Adipocyte (in vitro differentiated cells): ENCODE results near the gene TMC7.

Source experiments
- DNase-seq: peaks from one replicate; pipeline ENCODE4 v3.0.0-alpha.2; 2015; ENCODE audit warnings: low read depth
- H3K27me3 ChIP-seq: replicated peaks from 2 replicates; pipeline ENCODE4 v1.7.0; 2013; ENCODE audit warnings: mild to moderate bottlenecking, low read length, moderate library complexity; ENCODE audit not compliant: control insufficient read depth, insufficient read depth
- H3K36me3 ChIP-seq: 2 replicates; pipeline ENCODE4 v1.7.0; 2013; ENCODE audit warnings: low read length, mild to moderate bottlenecking, moderate library complexity; ENCODE audit not compliant: control insufficient read depth, insufficient read depth, severe bottlenecking
- H3K4me1 ChIP-seq: 2 replicates; pipeline ENCODE4 v1.7.0; 2013; ENCODE audit warnings: mild to moderate bottlenecking, low read length, moderate library complexity; ENCODE audit not compliant: control insufficient read depth, insufficient read depth
- H3K4me3 ChIP-seq: 2 replicates; pipeline ENCODE4 v1.7.0; 2013; ENCODE audit warnings: mild to moderate bottlenecking, low read length, moderate library complexity
- H3K9ac ChIP-seq: 2 replicates; pipeline ENCODE4 v1.7.0; 2013; ENCODE audit warnings: mild to moderate bottlenecking, low read length, moderate library complexity
- H3K9me3 ChIP-seq: 2 replicates; pipeline ENCODE4 v1.7.0; 2013; ENCODE audit warnings: mild to moderate bottlenecking, low read length, moderate library complexity; ENCODE audit not compliant: control insufficient read depth

TMC7 gene

DNA sequence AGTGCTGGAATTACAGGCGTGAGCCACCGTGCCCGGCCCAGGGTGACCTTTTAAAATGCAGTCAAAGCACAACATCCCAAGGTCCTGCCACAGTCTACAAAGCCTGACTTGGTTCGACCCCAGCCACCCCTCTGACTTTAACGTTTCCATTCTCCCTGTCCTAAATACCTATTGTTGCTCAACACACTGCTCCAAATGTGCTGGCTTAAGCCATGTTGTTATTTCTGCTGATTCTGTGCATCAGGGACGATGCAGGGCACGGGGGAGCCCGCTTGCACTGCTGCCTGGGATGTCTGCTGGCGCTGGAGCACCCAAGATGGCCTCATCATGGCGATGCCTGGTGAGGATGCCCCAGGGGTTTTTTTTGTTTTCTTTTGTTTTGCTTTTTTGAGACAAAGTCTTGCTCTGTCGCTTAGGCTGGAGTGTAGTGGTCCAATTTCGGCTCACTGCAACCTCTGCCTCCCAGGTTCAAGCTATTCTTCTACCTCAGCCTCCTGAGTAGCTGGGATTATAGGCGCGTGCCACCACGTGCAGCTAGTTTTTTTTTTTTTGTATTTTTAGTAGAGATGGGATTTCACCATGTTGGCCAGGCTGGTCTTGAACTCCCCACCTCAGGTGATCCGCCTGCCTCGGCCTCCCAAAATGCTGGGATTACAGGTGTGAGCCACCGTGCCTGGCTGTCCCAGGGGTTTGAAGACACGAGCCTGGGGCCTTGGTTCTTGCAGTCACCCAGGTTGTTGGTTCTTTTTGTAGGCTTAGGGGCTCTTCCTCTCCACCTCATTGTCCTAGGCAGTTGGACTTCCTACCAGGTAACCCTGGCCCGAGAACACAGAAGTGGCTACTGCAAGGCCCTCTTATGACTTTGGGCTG, 22.9 kb downstream of the TMC7 start:
- Histone ChIP-seq H3K36me3 (no peaks in the 10 kb centered on the region), H3K4me3 (no peak overlapping the region), H3K27me3 (no peaks in the 10 kb centered on the region), H3K4me1 (peaks cover 8% of the 10 kb centered on the region), H3K9ac (no peak overlapping the region), H3K9me3 (peaks cover 4% of the 10 kb centered on the region)
- no peak for DNase-seq

GRCh38 chr16:19008245-19009169, 24.8 kb downstream of the TMC7 start:
- peaks cover 4% of the 10 kb centered on the region for H3K9me3 ChIP-seq
- no peak overlapping the region for H3K4me3 ChIP-seq
- no peaks in the 10 kb centered on the region for H3K36me3 ChIP-seq
- DNase-seq, result peak; percentile 50
- peaks cover 8% of the 10 kb centered on the region for H3K4me1 ChIP-seq
- no peaks in the 10 kb centered on the region for H3K27me3 ChIP-seq
- H3K9ac ChIP-seq, result no peak overlapping the region

DNA sequence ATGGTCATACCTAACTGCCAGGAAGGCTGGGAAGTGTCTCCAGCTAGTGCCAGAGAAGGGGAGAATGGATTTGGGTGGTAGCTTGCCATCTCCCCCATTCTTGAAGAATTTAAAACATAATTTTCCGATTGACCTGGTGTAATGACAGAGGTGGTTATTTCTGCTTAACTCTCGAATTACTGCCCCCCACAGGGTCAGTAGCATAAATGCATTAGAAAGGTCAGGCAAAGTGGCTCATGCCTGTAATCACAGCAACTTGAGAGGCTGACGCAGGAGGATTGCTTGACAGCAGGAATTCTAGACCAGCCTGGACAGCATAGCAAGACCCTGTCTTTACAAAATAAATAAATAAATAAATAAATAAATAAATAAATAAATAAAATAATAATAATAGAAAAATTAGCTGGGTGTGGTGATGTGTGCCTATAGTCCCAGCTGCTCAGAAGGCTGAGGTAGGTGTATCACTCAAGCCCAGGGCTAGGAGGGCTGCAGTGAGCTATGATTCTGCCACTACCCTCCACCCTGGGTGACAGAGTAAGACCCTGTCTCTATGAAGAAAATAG, 27.5 kb downstream of the TMC7 start:
- peaks cover 8% of the 10 kb centered on the region for H3K4me1 ChIP-seq
- no peaks in the 10 kb centered on the region for H3K27me3 ChIP-seq
- no peaks in the 10 kb centered on the region for H3K36me3 ChIP-seq
- no peak overlapping the region for H3K9ac ChIP-seq
- DNase-seq, result no peak
- H3K4me3 ChIP-seq, result no peak overlapping the region
- peaks cover 4% of the 10 kb centered on the region for H3K9me3 ChIP-seq

- no peak overlapping the region for H3K9ac ChIP-seq
- peaks cover 4% of the 10 kb centered on the region for H3K9me3 ChIP-seq
- DNase-seq, result no peak
- H3K27me3 ChIP-seq, result no peaks in the 10 kb centered on the region
- H3K4me3 ChIP-seq, result no peak overlapping the region
- H3K4me1 ChIP-seq, result no peaks in the 10 kb centered on the region
- H3K36me3 ChIP-seq, result no peaks in the 10 kb centered on the region
These were observed 30.7 kb downstream of the TMC7 start for GRCh38 chr16:19014461-19014860.

DNA sequence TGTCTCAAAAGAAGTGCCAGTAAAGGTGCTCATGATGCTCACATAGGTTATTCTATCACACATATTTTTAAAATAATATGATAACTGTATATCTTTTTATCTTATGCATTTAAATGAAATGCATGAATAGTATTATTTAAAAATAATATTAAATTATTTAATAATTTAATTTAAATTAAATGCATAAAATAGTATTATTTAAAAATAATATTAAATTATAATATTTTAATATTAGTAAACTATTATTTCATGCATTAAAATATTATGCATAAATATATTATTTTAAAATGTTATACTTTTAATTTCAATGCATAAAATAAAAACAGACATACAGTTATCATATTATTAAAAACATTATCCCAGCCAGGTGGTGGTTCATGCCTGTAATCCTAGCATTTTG, 33.4 kb downstream of the TMC7 start:
- no peaks in the 10 kb centered on the region for H3K9me3 ChIP-seq
- no peaks in the 10 kb centered on the region for H3K4me1 ChIP-seq
- H3K9ac ChIP-seq, result no peak overlapping the region
- no peaks in the 10 kb centered on the region for H3K27me3 ChIP-seq
- H3K36me3 ChIP-seq, result no peaks in the 10 kb centered on the region
- DNase-seq, result no peak
- no peak overlapping the region for H3K4me3 ChIP-seq

GRCh38 chr16:19020689-19021088, 37.0 kb downstream of the TMC7 start:
- Histone ChIP-seq H3K36me3 (no peaks in the 10 kb centered on the region), H3K9me3 (no peaks in the 10 kb centered on the region), H3K4me1 (no peaks in the 10 kb centered on the region), H3K9ac (no peak overlapping the region), H3K27me3 (no peaks in the 10 kb centered on the region), H3K4me3 (no peak overlapping the region)
- DNase-seq, result no peak

GRCh38 chr16:19021747-19022146, 38.0 kb downstream of the TMC7 start:
- H3K27me3 ChIP-seq, result no peaks in the 10 kb centered on the region
- no peak for DNase-seq
- no peaks in the 10 kb centered on the region for H3K36me3 ChIP-seq
- H3K4me3 ChIP-seq, result no peak overlapping the region
- H3K4me1 ChIP-seq, result no peaks in the 10 kb centered on the region
- H3K9ac ChIP-seq, result no peak overlapping the region
- H3K9me3 ChIP-seq, result no peaks in the 10 kb centered on the region

- Histone ChIP-seq H3K9ac (no peak overlapping the region), H3K9me3 (no peaks in the 10 kb centered on the region), H3K36me3 (no peaks in the 10 kb centered on the region), H3K4me1 (peaks cover 7% of the 10 kb centered on the region), H3K27me3 (no peaks in the 10 kb centered on the region), H3K4me3 (no peak overlapping the region)
- DNase-seq, result no peak
These were observed 43.7 kb downstream of the TMC7 start for GRCh38 chr16:19027416-19027815.

- Histone ChIP-seq H3K9me3 (no peaks in the 10 kb centered on the region), H3K9ac (no peak overlapping the region), H3K27me3 (no peaks in the 10 kb centered on the region), H3K4me3 (no peak overlapping the region), H3K4me1 (peaks cover 7% of the 10 kb centered on the region), H3K36me3 (no peaks in the 10 kb centered on the region)
- no peak for DNase-seq
These were observed 46.2 kb downstream of the TMC7 start for GRCh38 chr16:19029980-19030379.

- Histone ChIP-seq H3K4me1 (peaks cover 7% of the 10 kb centered on the region), H3K9ac (no peak overlapping the region), H3K9me3 (peaks cover 2% of the 10 kb centered on the region), H3K36me3 (no peaks in the 10 kb centered on the region), H3K27me3 (no peaks in the 10 kb centered on the region), H3K4me3 (no peak overlapping the region)
- no peak for DNase-seq
These were observed 48.0 kb downstream of the TMC7 start for GRCh38 chr16:19031738-19032137.

DNA sequence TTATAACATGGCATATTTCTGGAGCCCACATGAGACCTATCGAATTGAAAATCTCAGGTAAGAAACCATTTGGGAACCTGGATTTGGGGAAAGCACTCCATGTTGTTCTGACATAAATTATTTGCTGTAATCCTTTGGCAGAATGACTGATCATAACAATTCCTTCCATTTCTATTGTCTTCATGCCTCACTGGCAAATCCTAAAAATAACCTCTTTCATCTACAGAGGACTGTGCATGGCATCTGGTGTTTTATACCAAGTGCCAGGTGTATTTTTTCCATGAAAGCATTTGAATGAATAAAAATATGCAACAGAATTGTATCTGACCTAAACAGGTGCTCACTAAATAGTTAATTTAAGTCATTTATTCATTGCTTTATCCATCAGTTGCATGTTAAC, 50.0 kb downstream of the TMC7 start:
- DNase-seq, result no peak
- H3K4me1 ChIP-seq, result no peaks in the 10 kb centered on the region
- peaks cover 4% of the 10 kb centered on the region for H3K9me3 ChIP-seq
- no peak overlapping the region for H3K9ac ChIP-seq
- no peaks in the 10 kb centered on the region for H3K36me3 ChIP-seq
- no peak overlapping the region for H3K4me3 ChIP-seq
- no peaks in the 10 kb centered on the region for H3K27me3 ChIP-seq
